ENCODE data around the gene CHD1.

The CHD1 gene

GRCh38 chr5:98816582-98817222 is 112.1 kb downstream of the CHD1 start:
- peak; percentile 45 for DNase-seq (ENCODE audit: low read depth)
- TF ChIP-seq CTCF (conservative IDR thresholded peaks at IDR 0.05; ENCODE audit: low read depth, low read length) = no peak
- no peak overlapping the region for H3K4me3 ChIP-seq (ENCODE audit: low read depth, low read length)

GRCh38 chr5:98813755-98814154 is 115.1 kb downstream of the CHD1 start:
- TF ChIP-seq CTCF (conservative IDR thresholded peaks at IDR 0.05; ENCODE audit: low read depth, low read length) = no peak
- DNase-seq (ENCODE audit: low read depth) = no peak

GRCh38 chr5:98810206-98810605 is 118.6 kb downstream of the CHD1 start:
- no peak overlapping the region for H3K4me3 ChIP-seq (ENCODE audit: low read depth, low read length)
- no peak for DNase-seq (ENCODE audit: low read depth)
- no peak for TF ChIP-seq CTCF (conservative IDR thresholded peaks at IDR 0.05; ENCODE audit: low read depth, low read length)

More at GRCh38 chr5:98813755-98814154, 115.1 kb downstream of the CHD1 start:
- no peak overlapping the region for H3K4me3 ChIP-seq (ENCODE audit: low read depth, low read length)

GRCh38 chr5:98807806-98808205 is 121.0 kb downstream of the CHD1 start:
- no peak overlapping the region for H3K4me3 ChIP-seq (ENCODE audit: low read depth, low read length)
- DNase-seq (ENCODE audit: low read depth) = no peak
- no peak for TF ChIP-seq CTCF (conservative IDR thresholded peaks at IDR 0.05; ENCODE audit: low read depth, low read length)

GRCh38 chr5:98805070-98805469 is 123.7 kb downstream of the CHD1 start:
- no peak overlapping the region for H3K4me3 ChIP-seq (ENCODE audit: low read depth, low read length)
- DNase-seq (ENCODE audit: low read depth) = no peak
- no peak for TF ChIP-seq CTCF (conservative IDR thresholded peaks at IDR 0.05; ENCODE audit: low read depth, low read length)

GRCh38 chr5:98804066-98804465 is 124.7 kb downstream of the CHD1 start:
- H3K4me3 ChIP-seq (ENCODE audit: low read depth, low read length) = no peak overlapping the region
- DNase-seq (ENCODE audit: low read depth) = no peak
- TF ChIP-seq CTCF (conservative IDR thresholded peaks at IDR 0.05; ENCODE audit: low read depth, low read length) = no peak
